Right cardiac atrium (tissue), 5 donors: ENCODE measurements around the gene MEF2C. TPM values are rescaled to one million over a fixed set of nuclear protein-coding genes. Genes with fewer than 3 reads are reported as not detected.

Source experiments
- ATAC-seq, 2 donors: fragments of 200-7000 bp; cut with Tn5 transposase; one replicate each; pipeline versions ENCODE4 v1.8.0 to v1.9.1; 2020; ENCODE audit warnings: moderate library complexity in 2 of 2, mild to moderate bottlenecking in 1 of 2
- DNase-seq, 3 donors: peaks; one replicate each; pipeline ENCODE4 v3.0.0-alpha.2; 2020
- H3K27ac ChIP-seq: one replicate; pipeline ENCODE4 v1.5.1; 2013; ENCODE audit warnings: mild to moderate bottlenecking, low read length, control low read depth, moderate library complexity
- H3K27me3 ChIP-seq: one replicate; pipeline ENCODE4 v1.6.1; 2013; ENCODE audit not compliant: control insufficient read depth, insufficient read depth
- H3K4me1 ChIP-seq: one replicate; pipeline ENCODE4 v1.6.1; 2013; ENCODE audit warnings: low read length; ENCODE audit not compliant: control insufficient read depth, insufficient read depth
- H3K4me3 ChIP-seq: one replicate; pipeline ENCODE4 v1.5.1; 2013; ENCODE audit warnings: low read length, control low read depth
- H3K9me3 ChIP-seq: one replicate; pipeline ENCODE4 v1.6.1; 2013; ENCODE audit warnings: low read length; ENCODE audit not compliant: control insufficient read depth
- WGBS: extraction: QIAGEN DNeasy Blood & Tissue Kit; methylation state at CpG from one replicate; pipeline ENCODE4 v1.1.7; 2013; 5-methylcytosine and 5-hydroxymethylcytosine counted together
- intact Hi-C, 4 donors: fragments of 100-400 bp; cut with DNase I; formaldehyde crosslinking; loops; one replicate each; pipeline versions ENCODE4 v1.11.0 to v1.14.0; 2022 to 2023
- polyA plus RNA-seq: library from polyadenylated mRNA; stranded (reverse); fragments of 200-250 nt; gene quantifications from one replicate; pipeline ENCODE4 v1.2.3, GENCODE V29; 2013
- total RNA-seq, 4 donors: library from RNA; stranded (reverse); fragmentation: NEBNext Ultra II Directional; extraction: Animal tissue kit (Norgen Biotek cat#: 25700); gene quantifications; one replicate each; pipeline ENCODE4 v1.2.1, GENCODE V29; 2021
- donor health status: healthy with polysubstance abuse.
- donor health status: DM: no; HTN: yes; CAD: no.
- donor health status: DM: no; HTN: no; CAD: no.
- donor health status: DM: no; HTN: yes; CAD: no; lungs with severe emphysema.
- donor health status: DM: yes; HTN: yes; CAD: no.

Gene MEF2C
- total and polyA plus RNA-seq, 5 donors, result 14.5 to 78.4 (median 64.5) TPM

DNA sequence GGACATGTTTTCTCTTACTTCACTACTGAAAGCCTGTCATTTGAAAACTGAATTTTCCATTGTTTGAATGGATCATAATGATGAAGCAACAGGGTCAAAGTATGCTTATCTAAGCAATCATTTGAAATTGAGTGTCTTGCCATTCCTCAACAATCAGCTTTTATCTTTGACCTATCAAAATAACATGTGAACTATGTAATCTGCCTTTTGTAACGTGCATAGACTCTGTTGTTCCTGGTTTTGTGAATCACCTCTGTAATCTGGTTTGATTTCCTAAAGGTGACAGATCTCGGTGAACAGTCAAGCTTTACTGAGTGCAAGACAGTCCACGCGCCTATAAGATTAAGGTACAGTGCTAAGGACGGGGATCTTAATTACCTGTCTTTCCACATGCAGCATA, 3.3 kb downstream of the MEF2C start:
- peak overlapping the region; percentile 56 for H3K4me3 ChIP-seq
- no peaks in the 10 kb centered on the region for H3K27me3 ChIP-seq
- H3K27ac ChIP-seq, result peak overlapping the region; percentile 86
- ATAC-seq (no peak), DNase-seq (no peak)
- H3K4me1 ChIP-seq, result peaks cover 2% of the 10 kb centered on the region
- intact Hi-C loops, result loop anchor here (5.0 to 10.0 kb wide), 4 partner anchors 52 to 147 kb away; no protein-coding TSS in a partner anchor
- no peaks in the 10 kb centered on the region for H3K9me3 ChIP-seq
- 28% methylated on average over 5 of the region's 5 CpGs for WGBS

- peaks cover 2% of the 10 kb centered on the region for H3K4me1 ChIP-seq
- ATAC-seq, result no peak
- DNase-seq, result no peak
- no peaks in the 10 kb centered on the region for H3K9me3 ChIP-seq
- intact Hi-C loops, result no loop called here
- WGBS, result 70% methylated on average over 1 of the region's 1 CpG
- H3K4me3 ChIP-seq, result no peak overlapping the region
- no peaks in the 10 kb centered on the region for H3K27me3 ChIP-seq
- no peak overlapping the region for H3K27ac ChIP-seq
Measured at GRCh38 chr5:88878976-88879375, 4.0 kb downstream of the MEF2C start.

GRCh38 chr5:88877826-88878225, 5.2 kb downstream of the MEF2C start:
- ATAC-seq, result peak in 1 of 2 donors; percentile 20
- WGBS, result 20% methylated on average over 2 of the region's 2 CpGs
- no peak for DNase-seq

DNA sequence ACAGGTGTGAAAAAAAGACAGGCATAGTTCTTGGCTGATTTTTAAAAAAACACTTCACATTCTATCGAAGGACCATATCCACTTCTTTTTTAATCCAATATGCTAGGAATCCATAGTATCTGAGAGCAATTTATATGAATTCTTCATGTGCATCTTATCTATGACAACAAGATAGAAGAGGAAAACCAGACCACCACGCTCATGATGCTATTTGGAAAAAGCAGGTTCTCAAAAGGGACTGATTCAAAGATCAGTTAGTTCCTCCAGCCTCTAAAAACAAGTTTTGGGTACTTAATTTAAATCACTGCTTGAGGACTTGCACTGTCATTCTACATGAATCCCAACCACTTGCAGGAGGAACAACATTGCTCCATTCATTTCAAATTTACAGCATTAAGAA, 6.3 kb downstream of the MEF2C start:
- intact Hi-C loops, result no loop called here
- H3K27me3 ChIP-seq, result no peaks in the 10 kb centered on the region
- ATAC-seq, result no peak
- WGBS, result 38% methylated on average over 2 of the region's 2 CpGs
- DNase-seq, result no peak
- H3K4me1 ChIP-seq, result peaks cover 2% of the 10 kb centered on the region
- peak overlapping the region; percentile 18 for H3K4me3 ChIP-seq
- no peak overlapping the region for H3K27ac ChIP-seq
- H3K9me3 ChIP-seq, result no peaks in the 10 kb centered on the region

More at GRCh38 chr5:88877826-88878225, 5.2 kb downstream of the MEF2C start:
- no peaks in the 10 kb centered on the region for H3K27me3 ChIP-seq
- H3K9me3 ChIP-seq, result no peaks in the 10 kb centered on the region
- H3K4me3 ChIP-seq, result peak overlapping the region; percentile 26
- intact Hi-C loops, result no loop called here
- H3K4me1 ChIP-seq, result peaks cover 2% of the 10 kb centered on the region
- no peak overlapping the region for H3K27ac ChIP-seq

DNA sequence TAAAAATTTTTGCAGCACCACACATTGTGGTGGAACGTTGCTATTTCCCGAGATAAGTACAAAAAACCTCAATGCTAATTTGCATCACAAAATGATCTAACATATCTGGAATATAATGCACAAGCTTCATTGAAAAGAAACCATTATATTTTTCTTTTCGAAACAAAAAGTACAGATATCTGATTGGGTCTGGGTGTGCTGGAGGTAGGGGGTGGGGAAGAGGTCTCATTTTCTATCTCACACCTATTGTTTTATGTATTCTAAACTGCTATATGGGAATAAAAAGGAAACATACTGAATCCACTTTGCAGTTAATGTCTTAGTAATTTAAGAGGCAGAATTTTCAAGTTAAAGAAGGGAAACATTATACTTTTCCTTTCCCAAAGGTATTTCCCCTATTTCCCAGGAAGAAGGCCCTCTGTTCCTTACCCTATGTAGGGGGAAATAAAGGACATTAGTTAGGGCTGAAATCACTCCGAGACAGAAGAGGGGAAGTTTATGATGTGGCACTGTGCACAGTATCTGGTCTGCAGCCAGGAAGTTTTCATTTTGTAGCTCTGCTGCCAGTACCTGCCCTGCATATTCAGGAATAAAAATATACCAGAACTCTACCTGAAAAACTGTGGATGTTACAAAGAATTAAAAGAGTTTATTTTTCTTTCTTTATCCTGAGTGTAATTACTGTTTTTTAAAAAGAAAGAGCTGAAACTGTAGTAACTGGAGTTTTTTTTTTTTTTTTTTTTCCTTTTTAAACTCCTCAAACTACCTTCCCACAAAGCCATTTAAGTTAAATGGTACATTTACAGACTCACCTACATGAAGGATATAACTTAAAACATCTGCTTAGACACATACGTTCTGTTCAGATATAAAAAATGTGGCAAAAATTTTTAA, 7.4 kb downstream of the MEF2C start:
- DNase-seq, result no peak
- H3K4me3 ChIP-seq, result peak overlapping the region; percentile 42
- no peaks in the 10 kb centered on the region for H3K27me3 ChIP-seq
- H3K4me1 ChIP-seq, result peaks cover 2% of the 10 kb centered on the region
- intact Hi-C loops, result no loop called here
- no peaks in the 10 kb centered on the region for H3K9me3 ChIP-seq
- WGBS, result 26% methylated on average over 5 of the region's 5 CpGs
- H3K27ac ChIP-seq, result no peak overlapping the region
- ATAC-seq, result peak; percentile 57 to 58

- no peak overlapping the region for H3K4me3 ChIP-seq
- H3K9me3 ChIP-seq, result no peaks in the 10 kb centered on the region
- H3K27me3 ChIP-seq, result no peaks in the 10 kb centered on the region
- WGBS, result 69% methylated on average over 6 of the region's 6 CpGs
- ATAC-seq (no peak), DNase-seq (no peak)
- peaks cover 2% of the 10 kb centered on the region for H3K4me1 ChIP-seq
- intact Hi-C loops, result no loop called here
- H3K27ac ChIP-seq, result no peak overlapping the region
Measured at GRCh38 chr5:88873447-88873846, 9.5 kb downstream of the MEF2C start.

DNA sequence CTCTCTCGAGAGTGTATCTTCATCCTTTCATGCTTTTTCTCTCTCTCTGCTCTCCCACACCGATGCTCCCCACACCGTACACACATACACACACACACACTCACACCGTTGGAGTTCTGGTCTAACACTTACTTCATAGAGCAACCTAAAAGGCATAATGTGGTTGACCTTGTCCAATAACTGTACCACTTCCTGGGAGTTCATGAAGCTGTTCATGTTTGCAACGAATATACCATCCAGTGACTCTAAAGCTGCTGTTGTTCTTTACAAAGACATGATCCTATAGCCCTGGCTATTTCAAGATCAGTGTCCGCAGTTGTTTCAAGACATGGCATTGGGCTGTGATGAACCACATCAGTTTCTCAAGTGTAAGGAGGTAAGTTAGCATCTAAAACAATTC, 10.0 kb downstream of the MEF2C start:
- ATAC-seq (peak in 1 of 2 donors; percentile 13), DNase-seq (no peak)
- H3K4me1 ChIP-seq, result peaks cover 2% of the 10 kb centered on the region
- H3K27me3 ChIP-seq, result no peaks in the 10 kb centered on the region
- peak overlapping the region; percentile 12 for H3K4me3 ChIP-seq
- WGBS, result 67% methylated on average over 6 of the region's 6 CpGs
- no peaks in the 10 kb centered on the region for H3K9me3 ChIP-seq
- intact Hi-C loops, result no loop called here
- peak overlapping the region; percentile 3 for H3K27ac ChIP-seq

DNA sequence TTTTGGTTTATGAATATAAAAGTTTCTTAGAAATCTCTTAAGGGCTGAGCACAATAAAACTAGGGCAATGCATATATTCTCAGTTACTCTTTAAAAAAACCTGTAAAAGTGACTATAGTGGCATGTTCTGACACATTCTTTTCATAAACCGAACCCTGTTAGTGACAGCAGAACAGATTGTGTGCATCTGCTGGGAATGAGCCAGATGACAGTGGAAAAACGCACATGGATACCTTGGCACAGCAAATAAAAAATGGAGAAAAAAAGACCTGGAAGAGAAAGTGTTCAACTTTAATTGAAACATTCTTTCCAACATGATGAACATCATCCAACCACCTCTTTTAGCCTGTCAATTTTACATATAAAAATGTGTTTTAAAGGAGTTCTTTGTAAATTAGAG, 12.7 kb downstream of the MEF2C start:
- Histone ChIP-seq H3K27me3 (no peaks in the 10 kb centered on the region), H3K4me3 (no peak overlapping the region), H3K27ac (no peak overlapping the region), H3K9me3 (no peaks in the 10 kb centered on the region), H3K4me1 (no peaks in the 10 kb centered on the region)
- 34% methylated on average over 2 of the region's 2 CpGs for WGBS
- intact Hi-C loops, result no loop called here
- DNase-seq (no peak), ATAC-seq (no peak)

DNA sequence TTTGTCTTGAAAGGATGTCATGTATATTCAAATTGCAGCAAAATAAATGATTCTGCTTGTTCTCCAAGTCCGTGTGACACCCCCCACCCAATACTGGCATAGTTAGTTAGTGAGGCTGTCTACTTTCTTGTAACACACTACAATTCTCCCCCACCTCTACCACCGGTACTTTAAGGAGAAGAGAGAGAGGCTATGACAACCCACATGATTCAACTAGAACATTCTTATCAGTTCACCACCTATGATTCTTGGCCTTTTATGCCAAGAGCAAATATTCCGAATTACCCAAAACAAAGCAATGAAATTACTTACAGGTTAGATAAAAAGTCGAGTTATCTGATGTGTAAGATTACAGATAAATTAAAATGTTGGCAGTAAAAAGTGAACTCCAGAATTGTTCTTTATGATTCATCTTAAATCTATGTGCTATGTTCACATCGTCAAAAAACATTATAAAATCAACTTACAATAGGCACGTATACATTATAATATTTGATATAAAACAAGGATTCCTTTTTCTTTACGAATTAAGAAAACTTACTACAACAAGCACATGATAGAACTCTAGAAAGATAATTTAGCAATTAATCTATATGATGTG, 14.4 kb downstream of the MEF2C start:
- no peak overlapping the region for H3K27ac ChIP-seq
- H3K4me3 ChIP-seq, result no peak overlapping the region
- no peaks in the 10 kb centered on the region for H3K4me1 ChIP-seq
- 83% methylated on average over 7 of the region's 7 CpGs for WGBS
- no peak for ATAC-seq
- no peak for DNase-seq
- H3K27me3 ChIP-seq, result no peaks in the 10 kb centered on the region
- H3K9me3 ChIP-seq, result no peaks in the 10 kb centered on the region
- intact Hi-C loops, result no loop called here

GRCh38 chr5:88867638-88868037, 15.3 kb downstream of the MEF2C start:
- DNase-seq (no peak), ATAC-seq (no peak)
- Histone ChIP-seq H3K4me1 (no peaks in the 10 kb centered on the region), H3K27me3 (no peaks in the 10 kb centered on the region), H3K9me3 (no peaks in the 10 kb centered on the region), H3K27ac (no peak overlapping the region), H3K4me3 (no peak overlapping the region)
- intact Hi-C loops, result no loop called here
- 95% methylated on average over 6 of the region's 6 CpGs for WGBS

DNA sequence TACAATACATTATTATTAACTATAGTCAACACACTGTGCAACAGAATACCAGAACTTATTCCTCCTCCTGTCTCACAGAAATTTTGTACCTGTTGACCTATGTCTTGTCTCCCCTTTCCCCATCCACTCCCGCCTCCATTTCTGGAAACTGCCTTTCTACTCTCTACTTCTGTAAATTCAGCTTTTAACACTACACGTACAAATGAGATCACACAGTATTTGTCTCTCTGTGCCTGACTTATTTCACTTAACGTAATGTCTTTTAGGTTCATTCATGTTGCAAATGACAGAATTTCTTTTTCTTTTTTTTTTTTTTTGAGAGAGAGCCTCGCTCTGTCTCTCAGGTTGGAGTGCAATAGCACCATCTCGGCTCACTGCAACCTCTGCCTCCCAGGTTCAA, 19.5 kb downstream of the MEF2C start:
- no peak overlapping the region for H3K4me3 ChIP-seq
- ATAC-seq (no peak), DNase-seq (no peak)
- H3K27ac ChIP-seq, result no peak overlapping the region
- peaks cover 3% of the 10 kb centered on the region for H3K4me1 ChIP-seq
- intact Hi-C loops, result no loop called here
- no peaks in the 10 kb centered on the region for H3K27me3 ChIP-seq
- H3K9me3 ChIP-seq, result no peaks in the 10 kb centered on the region
- 98% methylated on average over 5 of the region's 5 CpGs for WGBS
